Prostate gland (tissue), 2 donors: ENCODE results near the gene FKBP2. TPM values are rescaled to one million over a fixed set of nuclear protein-coding genes. Genes with fewer than 3 reads are reported as not detected.

Source experiments
- DNase-seq: peaks from one replicate; pipeline ENCODE4 v3.0.0-alpha.2; 2019; ENCODE audit warnings: low spot score
- H3K27ac ChIP-seq, 2 donors: fragments of 200-600 bp; sonication (generic); 2 replicates each; pipeline ENCODE4 v1.5.1; 2017 to 2019
- H3K27me3 ChIP-seq: fragments of 200-600 bp; sonication (generic); replicated peaks from 2 replicates; pipeline ENCODE4 v1.5.1; 2019; ENCODE audit not compliant: insufficient read depth
- H3K36me3 ChIP-seq, 2 donors: fragments of 200-600 bp; sonication (generic); 1 replicate in 1 of 2; 2 replicates in 1 of 2; pipeline versions ENCODE4 v1.5.1 to v1.8.1; 2017 to 2019
- H3K4me1 ChIP-seq: fragments of 200-600 bp; sonication (generic); replicated peaks from 2 replicates; pipeline ENCODE4 v1.5.1; 2019
- H3K4me3 ChIP-seq, 2 donors: fragments of 200-600 bp; sonication (generic); 2 replicates each; pipeline ENCODE4 v1.5.1; 2017 to 2019
- H3K9me3 ChIP-seq: fragments of 200-600 bp; sonication (generic); 2 replicates; pipeline ENCODE4 v1.5.1; 2017
- POLR2A ChIP-seq: fragments of 450-650 bp; IDR thresholded peaks from one replicate; pipeline ENCODE4 v1.6.1; 2016; ENCODE audit warnings: antibody characterized with exemption, mild to moderate bottlenecking
- POLR2AphosphoS5 ChIP-seq: sonication (generic); formaldehyde crosslinking; IDR thresholded peaks from one replicate; pipeline ENCODE4 v1.6.1; 2017; ENCODE audit warnings: antibody characterized with exemption
- WGBS: methylation state at CpG from one replicate; pipeline ENCODE4 v1.1.5; 2018; 5-methylcytosine and 5-hydroxymethylcytosine counted together
- intact Hi-C: fragments of 100-400 bp; cut with DNase I; formaldehyde crosslinking; loops from one replicate; pipeline ENCODE4 v1.14.2; 2022
- total RNA-seq, 2 donors: library from RNA; depleted of rRNA; stranded (reverse); fragments of >200 nt; gene quantifications; one replicate each; pipeline ENCODE4 v1.1.0, GENCODE V29; 2016
- TF ChIP-seq, protein P1 (sequence below), 4 experiments: fragments of 200-600 bp in 2 of 4; fragments of 450-650 bp in 2 of 4; sonication (generic) in 2 of 4; IDR thresholded peaks; 1 replicate in 3 of 4; 2 replicates in 1 of 4; pipeline ENCODE4 v1.5.1; 2016 to 2019; ENCODE audit warnings: antibody characterized with exemption in 4 of 4, mild to moderate bottlenecking in 2 of 4, moderate library complexity in 2 of 4

The FKBP2 gene
- total RNA-seq, 2 donors from 2014 or later, result 138 to 164 TPM

DNA sequence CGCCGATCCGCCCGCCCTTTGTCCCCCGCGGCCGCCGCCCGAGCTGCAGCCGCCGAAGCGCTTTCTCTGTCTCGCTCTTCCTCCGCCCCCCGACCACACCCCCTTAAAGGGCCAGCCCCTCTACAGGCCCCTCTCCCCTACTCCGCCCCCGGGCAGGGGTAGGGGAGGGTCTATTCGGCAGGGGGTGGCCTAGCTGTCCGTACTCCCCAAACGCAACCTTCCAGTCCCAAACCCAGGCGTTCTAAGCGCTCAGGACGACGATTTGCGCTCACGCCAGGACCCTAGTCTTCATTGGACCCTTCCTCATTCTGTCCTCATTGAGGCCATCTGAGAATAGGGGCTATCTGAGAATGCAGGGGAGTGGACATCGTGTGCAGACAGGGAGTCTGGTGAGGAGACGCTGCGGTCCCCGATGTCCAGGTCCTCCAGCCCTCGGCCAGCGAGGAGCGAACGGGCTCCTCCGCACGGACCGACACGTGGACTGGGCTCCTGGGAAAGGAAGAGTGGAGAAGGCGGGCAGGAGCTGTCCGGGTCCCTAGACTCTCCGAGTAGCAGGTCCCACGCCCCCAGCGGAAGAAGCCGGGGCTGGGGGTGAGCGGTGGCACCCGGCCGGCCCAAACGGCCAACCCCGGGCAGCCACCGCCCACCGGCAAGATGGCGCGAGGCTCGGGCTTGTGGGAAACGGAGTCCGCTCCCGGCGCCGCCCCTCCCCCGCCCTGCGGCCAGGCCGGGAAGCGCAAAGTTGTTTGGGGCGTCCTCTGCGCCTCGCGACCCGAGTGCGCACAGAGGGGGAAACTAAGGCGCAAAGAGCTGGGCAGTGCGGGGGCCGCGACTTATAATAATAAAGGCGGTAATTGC lies 6.2 kb downstream of the FKBP2 start, which contains the start of gene PPP1R14B:
Gene PPP1R14B (minus strand): TSS at position 73 of the 858 bp plus-strand sequence. CDS start 270 bp downstream, outside the sequence.
- no peaks in the 10 kb centered on the region for H3K9me3 ChIP-seq
- peak within 1 kb of the TSS; percentile 82 to 84 for H3K27ac ChIP-seq
- H3K27me3 ChIP-seq, result no peaks in the 10 kb centered on the region
- 1% methylated on average over 51 of the region's 74 CpGs for WGBS
- peak; percentile 83 for DNase-seq
- no peaks in the 10 kb centered on the region for H3K36me3 ChIP-seq
- peak within 1 kb of the TSS; percentile 47 to 52 for H3K4me3 ChIP-seq
- intact Hi-C loops, result no loop called here
- peaks cover 15% of the 10 kb centered on the region for H3K4me1 ChIP-seq
- peak; percentile 33 for TF ChIP-seq POLR2A
- TF ChIP-seq, protein P1, sequence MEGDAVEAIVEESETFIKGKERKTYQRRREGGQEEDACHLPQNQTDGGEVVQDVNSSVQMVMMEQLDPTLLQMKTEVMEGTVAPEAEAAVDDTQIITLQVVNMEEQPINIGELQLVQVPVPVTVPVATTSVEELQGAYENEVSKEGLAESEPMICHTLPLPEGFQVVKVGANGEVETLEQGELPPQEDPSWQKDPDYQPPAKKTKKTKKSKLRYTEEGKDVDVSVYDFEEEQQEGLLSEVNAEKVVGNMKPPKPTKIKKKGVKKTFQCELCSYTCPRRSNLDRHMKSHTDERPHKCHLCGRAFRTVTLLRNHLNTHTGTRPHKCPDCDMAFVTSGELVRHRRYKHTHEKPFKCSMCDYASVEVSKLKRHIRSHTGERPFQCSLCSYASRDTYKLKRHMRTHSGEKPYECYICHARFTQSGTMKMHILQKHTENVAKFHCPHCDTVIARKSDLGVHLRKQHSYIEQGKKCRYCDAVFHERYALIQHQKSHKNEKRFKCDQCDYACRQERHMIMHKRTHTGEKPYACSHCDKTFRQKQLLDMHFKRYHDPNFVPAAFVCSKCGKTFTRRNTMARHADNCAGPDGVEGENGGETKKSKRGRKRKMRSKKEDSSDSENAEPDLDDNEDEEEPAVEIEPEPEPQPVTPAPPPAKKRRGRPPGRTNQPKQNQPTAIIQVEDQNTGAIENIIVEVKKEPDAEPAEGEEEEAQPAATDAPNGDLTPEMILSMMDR (IDR thresholded peaks at IDR 0.05), result peak in 3 of 4 experiments; percentile 9 to 51 (median 33)
- TF ChIP-seq POLR2AphosphoS5, result peak; percentile 67

- DNase-seq, result no peak
- WGBS, result 41% methylated on average over 31 of the region's 31 CpGs
- Histone ChIP-seq H3K36me3 (no peaks in the 10 kb centered on the region), H3K27me3 (no peaks in the 10 kb centered on the region), H3K27ac (peak overlapping the region; percentile 82 to 84), H3K4me1 (peaks cover 20% of the 10 kb centered on the region), H3K4me3 (peak overlapping the region; percentile 47 to 52), H3K9me3 (no peaks in the 10 kb centered on the region)
- intact Hi-C loops, result no loop called here
- TF ChIP-seq, protein P1 (IDR thresholded peaks at IDR 0.05), result no peak
- TF ChIP-seq POLR2AphosphoS5 (no peak), POLR2A (no peak)
These were observed 7.0 kb downstream of the FKBP2 start for GRCh38 chr11:64247729-64248531.

DNA sequence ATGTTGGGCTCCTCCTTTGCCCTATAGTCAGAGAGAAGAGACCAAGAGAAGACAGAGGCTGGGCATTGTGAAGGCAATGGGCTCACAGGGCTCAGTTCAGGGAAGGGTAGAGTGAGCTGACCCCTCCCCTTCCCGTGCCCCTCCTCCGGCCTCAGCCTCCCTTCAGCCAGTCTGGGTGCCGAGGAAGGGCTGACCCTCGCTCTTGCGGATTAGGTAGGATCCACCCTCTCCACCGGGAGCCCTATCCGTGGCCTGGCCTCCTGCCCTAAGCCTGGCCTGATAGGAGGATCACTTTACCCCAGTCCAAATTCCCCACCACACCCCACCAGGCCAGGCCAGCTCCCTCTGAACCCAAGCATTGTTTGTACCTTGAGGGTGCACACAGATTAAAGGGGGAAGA lies 7.7 kb downstream of the FKBP2 start:
- Histone ChIP-seq H3K36me3 (no peaks in the 10 kb centered on the region), H3K9me3 (no peaks in the 10 kb centered on the region), H3K27ac (no peak overlapping the region), H3K4me3 (no peak overlapping the region), H3K4me1 (peaks cover 22% of the 10 kb centered on the region), H3K27me3 (no peaks in the 10 kb centered on the region)
- WGBS, result 72% methylated on average over 6 of the region's 7 CpGs
- intact Hi-C loops, result no loop called here
- DNase-seq, result no peak
- no peak for TF ChIP-seq POLR2A
- TF ChIP-seq, protein P1 (IDR thresholded peaks at IDR 0.05), result no peak
- no peak for TF ChIP-seq POLR2AphosphoS5

DNA sequence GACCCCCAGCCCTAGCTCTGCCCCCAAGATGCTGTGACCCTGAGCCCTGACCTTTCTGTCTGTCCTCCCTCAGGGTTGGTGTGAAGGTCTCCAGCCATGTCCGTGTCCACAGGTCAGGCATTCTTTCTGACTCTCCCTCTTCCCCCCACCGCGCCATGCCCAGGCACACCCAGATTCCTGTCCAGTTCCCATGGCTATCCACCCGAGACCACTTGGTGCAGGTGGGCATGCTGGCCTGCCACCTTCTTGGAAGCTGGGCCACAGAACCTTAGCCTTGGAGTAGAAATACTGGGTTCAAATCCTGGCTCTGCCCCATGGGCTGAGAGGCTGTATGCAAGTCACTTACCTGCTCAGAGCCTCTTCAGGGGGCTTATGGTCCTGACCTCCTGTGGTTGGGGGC lies 8.1 kb downstream of the FKBP2 start:
- Histone ChIP-seq H3K4me1 (peaks cover 22% of the 10 kb centered on the region), H3K36me3 (no peaks in the 10 kb centered on the region), H3K27ac (no peak overlapping the region), H3K27me3 (no peaks in the 10 kb centered on the region), H3K4me3 (no peak overlapping the region), H3K9me3 (no peaks in the 10 kb centered on the region)
- no peak for TF ChIP-seq POLR2AphosphoS5
- TF ChIP-seq, protein P1 (IDR thresholded peaks at IDR 0.05), result no peak
- no peak for TF ChIP-seq POLR2A
- DNase-seq, result no peak
- intact Hi-C loops, result no loop called here
- WGBS, result 97% methylated on average over 4 of the region's 4 CpGs
